ENCODE data around the gene TMEM117.
A peak's percentile ranks its signal among the peaks of the same experiment; 100 is the strongest.
"Not testable (repeated sequence)": the region's sequence is repeated elsewhere in the genome, so short reads cannot be mapped to it uniquely, and the experiment has no call there.

The TMEM117 gene

GRCh38 chr12:43968736-43969135 lies 132.9 kb downstream of the TMEM117 start:
- DNase-seq, result no peak

DNA sequence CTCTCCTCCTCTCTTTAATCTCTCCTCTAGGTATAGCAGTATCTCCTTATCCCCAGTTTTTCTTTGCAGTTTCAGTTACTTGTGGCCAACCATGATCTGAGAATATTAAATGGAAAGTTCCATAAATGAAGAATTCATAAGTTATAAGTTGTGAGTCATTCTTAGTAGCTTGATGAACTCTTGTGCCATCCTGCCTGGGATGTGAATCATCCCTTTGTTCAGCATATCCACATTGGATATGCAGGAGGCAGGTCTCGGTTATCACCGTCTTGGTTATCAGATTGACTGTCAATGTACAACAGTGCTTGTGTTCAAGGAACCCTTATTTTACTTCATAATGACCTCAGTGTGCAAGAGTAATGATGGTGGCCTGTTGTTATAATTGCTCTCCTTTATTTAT lies 134.0 kb downstream of the TMEM117 start:
- no peak for DNase-seq

DNA sequence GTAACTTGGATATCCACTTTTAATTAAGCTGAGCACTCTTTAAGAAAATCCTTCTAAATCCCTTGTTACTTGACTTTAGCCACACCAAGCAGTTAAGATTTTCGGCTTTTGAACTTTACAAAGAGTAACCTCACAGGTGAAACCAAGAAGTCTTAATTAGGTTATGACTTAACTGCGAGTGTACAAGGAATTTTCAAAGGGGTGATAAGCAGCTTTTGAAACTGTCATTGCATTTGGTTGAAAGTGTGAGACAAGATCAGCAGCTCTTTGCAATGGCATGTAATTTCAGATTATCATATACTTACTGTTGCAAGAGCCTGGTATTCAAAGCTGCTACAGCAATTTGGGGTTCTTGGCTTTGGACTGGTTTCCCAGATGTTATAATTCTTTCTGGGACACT lies 137.5 kb downstream of the TMEM117 start:
- no peak for DNase-seq

DNA sequence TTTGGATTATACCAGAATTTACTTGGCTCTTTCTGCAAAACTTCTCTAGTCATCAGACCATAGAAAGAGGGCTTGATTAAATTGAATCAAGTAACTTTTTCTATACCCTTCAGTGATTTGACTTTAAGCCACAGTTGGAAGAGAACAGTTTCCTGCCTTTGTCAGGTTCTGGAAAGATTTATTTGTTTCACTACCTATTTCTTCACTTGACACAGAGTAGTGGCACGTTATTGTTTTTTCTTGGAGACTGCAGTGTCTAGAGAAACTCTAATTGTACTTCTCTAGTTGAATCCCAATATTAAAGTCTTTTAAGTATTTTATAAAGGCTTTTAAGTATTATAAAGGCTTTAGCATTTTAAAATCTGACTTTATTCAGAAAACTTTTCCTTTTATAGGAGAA lies 138.1 kb downstream of the TMEM117 start:
- no peak for DNase-seq

GRCh38 chr12:43976027-43976426 lies 140.1 kb downstream of the TMEM117 start:
- no peak for DNase-seq

GRCh38 chr12:43978556-43978955 lies 142.7 kb downstream of the TMEM117 start:
- no peak for DNase-seq

DNA sequence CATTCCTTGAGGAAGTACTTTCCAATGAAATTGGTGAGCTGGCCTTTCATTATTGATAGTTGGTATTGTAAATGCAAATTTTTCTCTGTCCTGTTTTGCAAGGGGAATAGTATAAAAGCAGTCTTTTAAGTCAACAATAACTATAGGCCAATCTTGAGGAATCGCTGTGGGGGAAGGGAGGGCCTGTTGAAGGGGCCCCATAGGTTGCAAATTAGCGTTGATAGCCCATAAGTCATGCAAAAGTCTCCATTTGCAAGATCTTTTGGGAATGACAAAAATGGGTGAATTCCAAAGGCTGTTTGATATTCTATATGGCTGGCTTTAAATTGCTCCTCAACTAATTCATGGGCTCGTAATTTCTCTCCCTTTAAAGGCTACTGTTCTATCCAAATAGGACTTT lies 143.6 kb downstream of the TMEM117 start:
- DNase-seq, result no peak

- no peak for DNase-seq
These were observed 144.8 kb downstream of the TMEM117 start for GRCh38 chr12:43980627-43981191.

DNA sequence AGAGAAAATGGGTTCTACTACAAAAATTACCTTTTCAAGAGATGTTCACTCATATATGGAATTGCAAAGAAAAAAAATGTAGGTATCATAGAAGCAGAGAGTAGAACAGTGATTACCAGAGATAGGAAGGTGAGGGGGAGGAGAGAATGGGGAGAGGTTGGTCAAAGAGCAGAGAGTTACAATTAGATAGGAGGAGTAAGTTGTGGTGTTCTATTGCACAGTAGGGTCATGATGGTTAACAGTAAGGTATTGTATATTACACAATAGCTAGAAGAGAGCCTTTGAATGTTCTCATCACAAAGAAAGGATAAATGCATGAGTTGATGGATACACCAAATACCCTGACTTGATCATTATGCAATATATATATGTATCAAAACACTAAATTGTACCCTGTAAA lies 145.8 kb downstream of the TMEM117 start:
- no peak for DNase-seq

GRCh38 chr12:43982544-43982943 lies 146.7 kb downstream of the TMEM117 start:
- DNase-seq, result no peak

DNA sequence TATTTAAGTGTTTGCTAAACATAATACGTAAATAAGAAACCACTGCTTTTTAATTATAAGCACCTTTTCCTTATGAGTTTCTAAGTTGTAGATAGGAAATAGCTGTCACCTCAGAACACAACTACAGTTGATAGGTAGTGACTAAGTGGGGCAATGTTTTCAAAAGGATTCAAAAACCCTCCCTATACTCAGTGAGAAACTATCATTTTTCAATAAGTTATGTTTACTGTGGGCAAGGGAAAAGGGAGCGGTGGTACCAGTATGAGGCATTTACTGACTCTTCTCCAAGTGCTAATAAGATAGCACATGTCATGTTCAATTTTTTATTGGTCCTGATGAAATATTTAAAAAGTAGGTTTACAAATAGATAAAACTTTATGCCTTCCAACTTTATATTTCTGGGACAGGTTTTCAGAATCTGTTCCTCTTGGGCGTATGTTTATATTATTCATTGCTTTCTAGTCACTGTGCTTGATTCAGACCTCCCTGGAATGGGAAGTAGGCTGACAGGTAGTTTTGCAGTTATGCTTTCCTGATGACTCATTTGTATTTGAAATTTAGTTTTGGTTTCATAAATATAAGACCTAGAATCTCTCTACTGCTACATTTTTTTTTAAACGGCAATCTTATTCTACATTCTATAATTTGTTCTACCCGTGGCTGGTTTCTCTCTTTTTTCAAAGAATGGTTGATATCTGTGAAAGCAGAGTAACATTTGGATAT lies 153.1 kb downstream of the TMEM117 start:
- DNase-seq, result no peak

- DNase-seq, result no peak
These were observed 157.0 kb downstream of the TMEM117 start for GRCh38 chr12:43992856-43993255.

GRCh38 chr12:44000309-44000952 lies 164.6 kb downstream of the TMEM117 start:
- DNase-seq, result peak; percentile 27

GRCh38 chr12:44002607-44003006 lies 166.7 kb downstream of the TMEM117 start:
- no peak for DNase-seq

- DNase-seq, result no peak
These were observed 167.8 kb downstream of the TMEM117 start for GRCh38 chr12:44003721-44004120.

DNA sequence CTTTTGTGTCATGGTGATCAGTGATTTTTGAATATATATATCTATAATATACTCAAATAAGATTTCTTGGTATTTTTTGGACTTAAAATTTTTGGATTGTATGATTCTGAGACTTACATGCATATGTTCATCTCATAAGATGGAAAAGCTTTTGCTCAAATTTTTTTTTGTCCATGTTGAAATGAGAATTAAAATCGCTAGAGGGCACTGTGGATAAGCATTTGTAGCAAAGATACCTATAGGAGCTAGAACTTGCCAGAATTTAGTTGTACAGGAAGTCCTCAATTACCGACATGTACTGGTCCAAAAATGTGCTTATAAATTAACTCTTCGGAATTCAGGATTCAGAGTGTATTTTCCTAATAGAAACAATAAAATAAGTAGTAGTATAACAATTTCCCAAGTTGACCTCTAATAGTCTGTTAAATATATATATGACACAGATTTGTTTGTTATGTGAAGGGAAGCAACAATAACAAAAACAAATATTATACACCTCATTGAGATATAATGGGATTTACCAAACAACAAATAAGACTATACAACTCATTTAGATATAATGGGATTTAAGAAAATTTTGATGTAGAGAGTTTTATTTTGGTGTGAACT lies 179.6 kb downstream of the TMEM117 start:
- peak; percentile 73 for DNase-seq

GRCh38 chr12:44017216-44017615 lies 181.3 kb downstream of the TMEM117 start:
- no peak for DNase-seq

DNA sequence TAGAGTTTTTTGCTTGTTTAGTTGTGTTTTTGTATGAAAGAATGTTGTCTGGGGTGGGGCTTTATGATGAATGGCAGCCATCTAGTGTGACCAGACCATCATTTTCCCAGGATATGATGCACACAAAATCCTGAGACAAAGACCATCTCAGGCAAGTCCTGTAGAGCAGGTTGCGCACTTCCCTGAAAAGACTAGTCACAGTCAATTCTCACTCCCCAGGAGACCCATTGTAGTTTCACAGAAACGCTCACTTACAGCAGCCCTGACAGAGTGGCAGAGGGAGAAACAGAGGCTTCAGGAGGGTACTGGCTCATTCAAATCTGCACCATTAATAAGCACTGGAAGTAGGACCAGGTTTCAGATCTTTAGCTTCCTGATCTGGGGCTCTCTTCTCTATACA lies 183.2 kb downstream of the TMEM117 start:
- no peak for DNase-seq

- no peak for DNase-seq
These were observed 184.7 kb downstream of the TMEM117 start for GRCh38 chr12:44020555-44020954.

DNA sequence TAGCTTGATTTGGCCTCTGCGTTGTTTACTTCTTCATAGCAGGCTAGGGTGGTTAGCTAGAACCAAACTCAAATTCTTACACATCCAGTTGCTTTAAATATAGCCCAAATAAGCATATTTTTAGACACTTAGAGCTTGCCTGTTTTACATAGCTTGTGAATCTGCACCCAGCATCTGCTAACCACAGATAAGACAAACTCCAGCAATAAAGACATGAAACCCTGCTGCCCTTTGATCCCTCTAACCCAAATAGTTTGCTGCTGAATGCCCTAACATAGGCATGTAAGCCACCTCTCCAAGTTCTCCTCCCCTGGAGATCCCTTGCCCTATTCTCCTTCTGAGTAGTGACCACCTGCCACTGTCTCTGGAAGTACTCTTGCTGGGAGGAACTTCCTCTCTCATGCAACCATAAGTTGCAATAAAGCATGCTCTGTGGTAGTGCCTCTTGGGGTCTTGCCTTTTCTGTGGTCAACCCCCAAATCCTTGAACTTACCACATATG lies 185.6 kb downstream of the TMEM117 start:
- no peak for DNase-seq

- DNase-seq, result no peak
These were observed 189.6 kb downstream of the TMEM117 start for GRCh38 chr12:44025499-44025898.

DNA sequence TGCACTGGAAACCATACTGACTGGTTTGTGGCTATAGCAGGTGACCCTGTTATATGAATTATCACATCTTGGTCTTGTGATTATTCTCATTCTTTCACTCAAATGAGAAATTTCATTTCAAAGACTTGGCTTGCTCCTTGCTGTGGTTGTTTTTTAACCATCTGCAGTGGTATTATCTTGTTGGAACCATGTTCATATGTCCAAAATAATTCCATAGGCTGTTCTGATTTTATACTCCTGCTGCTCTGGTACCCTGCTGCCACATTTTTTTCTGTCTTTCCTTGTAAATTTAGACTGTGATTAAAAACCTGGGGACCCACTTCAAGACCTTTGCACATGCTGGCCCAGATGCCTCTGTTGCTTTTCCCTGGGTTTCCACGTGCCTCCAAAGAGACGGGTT lies 190.2 kb downstream of the TMEM117 start:
- DNase-seq, result no peak

GRCh38 chr12:44026926-44027325 lies 191.0 kb downstream of the TMEM117 start:
- DNase-seq, result not testable (repeated sequence)

- DNase-seq, result no peak
These were observed 193.3 kb downstream of the TMEM117 start for GRCh38 chr12:44029194-44029593.

Data from NCI-H510A treated with DMSO at 0.1 percent for 48 hours (cell line).